ENCODE measurements around the gene EN2. TPM values are rescaled to one million over a fixed set of nuclear protein-coding genes. Genes with fewer than 3 reads are reported as not detected.

EN2 gene
- total and polyA plus RNA-seq, 5 donors from 2014 or later = not detected

DNA sequence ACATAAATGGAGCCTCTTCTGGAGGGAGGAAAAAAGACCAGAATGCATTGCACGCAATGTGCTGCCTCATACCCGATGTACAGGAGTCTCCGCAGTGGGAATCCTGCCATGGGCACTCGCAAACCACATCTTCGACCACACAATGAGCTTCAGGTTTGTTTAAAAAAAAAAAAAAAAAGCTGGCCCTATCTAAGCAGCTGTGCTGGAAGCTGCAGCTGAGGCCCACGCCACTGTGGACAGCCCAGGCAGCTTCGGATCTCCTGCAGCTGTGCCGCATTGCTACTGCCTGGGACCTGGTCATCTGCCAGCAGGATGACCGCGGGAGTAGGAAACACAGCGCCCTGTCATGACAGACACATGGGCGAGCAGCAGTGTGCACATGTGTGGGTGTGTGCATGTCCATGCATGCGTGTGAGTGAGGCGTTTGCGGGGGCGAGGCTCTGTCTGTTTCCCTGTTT is 26.0 kb downstream of the EN2 start:
- Mint-ChIP-seq H3K4me3 (no peak overlapping the region), H3K9me3 (peaks cover 0 to 7% (median 0%) of the 10 kb centered on the region in 7 donors), H3K36me3 (no peaks in the 10 kb centered on the region), H3K27ac (no peak overlapping the region), H3K4me1 (peaks cover 0 to 3% (median 2%) of the 10 kb centered on the region in 4 donors), H3K27me3 (peaks cover 15% of the 10 kb centered on the region)
- no peaks in the 10 kb centered on the region for H3K36me3 ChIP-seq (ENCODE audit: control insufficient read depth, insufficient read depth, low read length)
- peaks cover 2% of the 10 kb centered on the region for H3K27me3 ChIP-seq (ENCODE audit: control insufficient read depth, insufficient read depth, low read length)
- peak overlapping the region; percentile 41 for H3K27ac ChIP-seq (ENCODE audit: insufficient read depth, low read length, poor library complexity, severe bottlenecking)
- H3K4me1 ChIP-seq (ENCODE audit: control insufficient read depth, insufficient read depth, low read length, poor library complexity, severe bottlenecking) = no peaks in the 10 kb centered on the region
- ATAC-seq (ENCODE audit: low read depth in 2 of 2) = no peak
- H3K4me3 ChIP-seq (ENCODE audit: low read depth, low read length) = no peak overlapping the region
- no peaks in the 10 kb centered on the region for H3K9me3 ChIP-seq (ENCODE audit: control insufficient read depth in 2 of 2, low read length in 2 of 2)
- DNase-seq = no peak

DNA sequence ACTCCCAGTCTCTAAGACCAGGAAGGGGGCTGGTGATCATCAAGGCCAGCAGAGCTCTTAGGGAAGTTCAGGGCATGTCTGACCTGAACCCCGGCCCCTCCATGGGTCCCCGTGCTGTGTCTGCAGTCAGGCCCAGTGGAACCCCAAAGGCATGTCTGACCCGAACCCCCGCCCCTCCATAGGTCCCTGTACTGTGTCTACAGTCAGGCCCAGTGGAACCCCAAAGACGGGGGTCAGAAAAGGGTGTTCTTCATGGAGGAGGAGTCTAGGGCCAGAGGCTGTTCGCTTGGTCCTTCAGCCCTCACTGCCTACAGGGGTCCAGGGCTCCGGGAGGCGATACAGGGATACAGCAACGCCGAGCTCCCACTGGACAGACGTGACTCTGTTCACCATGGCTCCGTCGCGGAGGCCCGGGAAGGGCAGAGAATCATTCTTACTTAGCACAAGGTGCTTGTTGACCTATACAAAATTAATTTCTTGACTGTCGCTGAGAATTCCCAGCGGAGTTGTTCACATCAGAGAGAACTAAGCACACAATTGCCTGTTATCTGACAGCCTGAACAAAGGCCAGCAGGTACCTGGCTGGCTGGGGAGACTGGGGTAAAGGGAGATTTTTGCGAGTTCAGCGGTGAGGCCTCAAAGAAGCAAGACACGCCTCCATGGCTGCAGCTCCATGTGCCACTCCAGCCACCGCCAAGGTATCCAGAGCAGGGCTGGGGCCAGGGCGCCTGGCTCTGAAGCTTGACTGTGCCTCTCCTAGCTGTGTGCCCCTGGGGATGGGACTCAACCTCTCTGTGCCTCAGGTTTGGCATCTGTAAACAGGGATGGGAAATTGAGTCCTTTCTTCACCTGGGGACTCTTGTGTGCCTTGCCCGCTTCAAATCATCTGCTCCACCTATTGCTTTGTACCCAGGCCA is 26.8 kb downstream of the EN2 start:
- H3K4me3 Mint-ChIP-seq = peak overlapping the region in 1 of 4 donors; percentile 21
- DNase-seq = no peak
- Histone ChIP-seq H3K36me3 (ENCODE audit: control insufficient read depth, insufficient read depth, low read length) (no peaks in the 10 kb centered on the region), H3K27ac (ENCODE audit: insufficient read depth, low read length, poor library complexity, severe bottlenecking) (no peak overlapping the region), H3K9me3 (ENCODE audit: control insufficient read depth in 2 of 2, low read length in 2 of 2) (no peaks in the 10 kb centered on the region), H3K4me3 (ENCODE audit: low read depth, low read length) (no peak overlapping the region), H3K27me3 (ENCODE audit: control insufficient read depth, insufficient read depth, low read length) (peaks cover 2% of the 10 kb centered on the region), H3K4me1 (ENCODE audit: control insufficient read depth, insufficient read depth, low read length, poor library complexity, severe bottlenecking) (no peaks in the 10 kb centered on the region)
- H3K27me3 Mint-ChIP-seq = peaks cover 14% of the 10 kb centered on the region
- H3K9me3 Mint-ChIP-seq = peaks cover 0 to 7% (median 0%) of the 10 kb centered on the region in 7 donors
- H3K4me1 Mint-ChIP-seq = peaks cover 0 to 5% (median 4%) of the 10 kb centered on the region in 4 donors
- no peak for ATAC-seq (ENCODE audit: low read depth in 2 of 2)
- no peak overlapping the region for H3K27ac Mint-ChIP-seq
- H3K36me3 Mint-ChIP-seq = no peaks in the 10 kb centered on the region

DNA sequence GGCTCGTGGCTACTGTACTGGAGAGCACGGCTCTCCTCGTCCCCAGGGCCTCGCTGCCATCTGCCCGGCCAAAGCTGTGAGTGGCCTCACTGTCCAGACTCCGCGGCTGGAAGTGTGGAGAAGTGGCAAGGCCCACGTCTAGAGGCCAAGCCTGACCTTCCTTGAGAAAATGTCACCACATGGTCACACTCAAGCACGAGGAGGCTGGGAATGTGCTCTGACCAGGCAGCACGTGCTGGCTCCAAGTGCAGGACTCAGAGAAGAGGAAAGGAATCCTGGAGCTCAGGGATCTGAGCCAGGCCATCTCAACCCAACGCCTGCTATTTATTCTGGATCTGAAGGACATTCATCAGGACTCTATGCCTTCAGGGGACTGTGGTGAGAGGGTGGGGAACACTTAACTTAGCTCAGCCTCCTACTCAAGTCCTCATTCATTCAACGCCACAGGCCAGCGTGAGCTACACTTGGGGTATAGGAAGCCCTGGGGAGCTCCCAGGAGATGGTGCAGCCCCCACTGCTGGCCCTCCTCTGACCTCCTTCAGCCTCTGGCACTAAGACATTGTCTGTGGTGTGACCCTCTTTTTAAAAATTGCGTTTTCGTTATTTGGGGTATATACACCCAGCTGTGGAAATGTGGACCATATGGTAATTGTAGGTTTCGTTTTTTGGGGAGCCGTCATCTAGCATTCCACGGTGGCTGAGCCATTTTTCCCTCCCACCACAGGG is 29.0 kb downstream of the EN2 start:
- Mint-ChIP-seq H3K9me3 (peaks cover 0 to 5% (median 0%) of the 10 kb centered on the region in 7 donors), H3K4me1 (peaks cover 5 to 18% (median 12%) of the 10 kb centered on the region in 4 donors), H3K4me3 (no peak overlapping the region), H3K27me3 (peaks cover 19% of the 10 kb centered on the region), H3K36me3 (peaks cover 3% of the 10 kb centered on the region), H3K27ac (no peak overlapping the region)
- Histone ChIP-seq H3K4me3 (ENCODE audit: low read depth, low read length) (no peak overlapping the region), H3K27ac (ENCODE audit: insufficient read depth, low read length, poor library complexity, severe bottlenecking) (no peak overlapping the region), H3K36me3 (ENCODE audit: control insufficient read depth, insufficient read depth, low read length) (no peaks in the 10 kb centered on the region), H3K9me3 (ENCODE audit: control insufficient read depth in 2 of 2, low read length in 2 of 2) (no peaks in the 10 kb centered on the region), H3K27me3 (ENCODE audit: control insufficient read depth, insufficient read depth, low read length) (peaks cover 2% of the 10 kb centered on the region), H3K4me1 (ENCODE audit: control insufficient read depth, insufficient read depth, low read length, poor library complexity, severe bottlenecking) (peaks cover 18% of the 10 kb centered on the region)
- no peak for ATAC-seq (ENCODE audit: low read depth in 2 of 2)
- no peak for DNase-seq

DNA sequence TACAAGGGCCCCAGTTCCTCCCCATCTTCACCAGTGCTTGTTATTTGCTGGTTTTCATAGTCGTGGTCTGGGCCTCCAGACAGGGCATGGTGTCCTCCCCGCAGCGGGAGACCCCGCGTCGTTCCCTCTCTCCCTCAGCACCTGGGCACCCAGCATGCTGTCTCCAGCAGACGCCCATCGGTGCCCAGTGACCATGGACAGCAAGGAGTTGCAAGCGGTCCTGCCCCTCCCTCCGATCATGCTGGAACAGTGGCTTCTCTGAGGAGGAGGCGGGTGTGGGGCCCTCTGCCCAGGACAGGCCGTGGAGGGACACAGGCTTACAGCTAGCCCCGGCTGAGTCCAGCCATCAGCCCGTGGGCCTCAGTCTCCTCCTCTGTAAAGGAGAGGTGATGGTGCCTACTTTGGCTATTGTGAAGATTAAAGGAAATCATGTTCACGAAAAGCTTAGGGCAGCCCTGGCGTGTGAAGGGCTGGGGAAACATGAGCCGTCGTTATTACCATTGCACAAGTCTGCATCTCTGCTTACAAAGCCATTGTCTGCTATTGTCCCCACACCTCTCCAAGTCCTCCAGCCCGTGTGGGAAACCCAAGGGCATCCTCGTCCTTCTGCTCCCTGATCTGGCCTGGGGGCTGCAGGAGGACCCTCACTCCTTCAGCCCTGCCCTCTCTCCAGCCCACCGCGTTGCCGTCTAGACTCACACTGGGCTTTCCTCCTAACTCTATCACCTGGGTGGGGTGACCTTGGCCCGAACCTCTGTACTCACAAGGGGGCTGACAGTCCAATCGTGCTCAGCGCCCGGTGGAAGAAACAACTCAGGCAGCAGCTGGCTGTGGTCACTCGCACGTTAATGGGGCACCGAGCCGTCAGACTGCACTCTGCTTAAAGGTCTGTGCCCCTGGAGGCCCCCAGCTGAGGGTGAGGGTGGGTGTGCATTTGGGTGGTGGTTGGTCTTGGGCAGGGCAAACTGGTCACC is 29.9 kb downstream of the EN2 start:
- peaks cover 26% of the 10 kb centered on the region for H3K27me3 Mint-ChIP-seq
- no peaks in the 10 kb centered on the region for H3K9me3 ChIP-seq (ENCODE audit: control insufficient read depth in 2 of 2, low read length in 2 of 2)

DNA sequence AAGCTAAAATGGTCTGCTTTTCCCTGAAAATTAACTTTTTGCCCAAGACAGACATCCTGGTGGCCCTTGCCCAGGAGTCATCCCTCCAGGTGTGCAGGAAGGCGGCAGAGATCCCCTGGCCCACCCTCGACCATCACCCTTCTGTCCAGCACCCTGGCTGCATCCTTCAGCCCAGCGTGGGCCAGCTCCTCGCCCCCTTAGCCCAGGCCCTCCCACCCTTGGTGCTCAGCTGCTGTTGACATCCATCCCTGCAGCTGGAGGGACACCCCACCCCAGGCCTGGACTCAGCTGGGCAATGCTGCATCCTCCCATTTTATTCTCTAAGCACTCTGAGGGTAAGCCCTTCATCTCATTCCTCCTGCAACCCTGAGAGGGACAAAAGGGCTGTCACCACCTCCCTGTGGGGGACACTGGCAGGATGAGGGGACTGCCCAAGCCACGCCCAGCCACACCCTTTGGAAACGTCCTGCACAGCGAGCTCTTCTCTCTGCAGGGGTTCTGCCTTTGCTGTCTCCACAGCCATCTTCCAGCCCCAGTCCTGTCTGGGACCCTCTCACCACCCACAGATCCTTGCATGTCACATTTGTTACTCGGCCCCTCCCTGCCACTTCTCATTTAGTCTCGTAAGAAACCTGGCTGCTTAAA is 30.7 kb downstream of the EN2 start:
- peaks cover 3% of the 10 kb centered on the region for H3K36me3 Mint-ChIP-seq

More for the DNA sequence above, 29.9 kb downstream of the EN2 start:
- Mint-ChIP-seq H3K9me3 (peaks cover 0 to 1% (median 0%) of the 10 kb centered on the region in 7 donors), H3K4me1 (peaks cover 5 to 21% (median 16%) of the 10 kb centered on the region in 4 donors), H3K36me3 (peaks cover 3% of the 10 kb centered on the region), H3K4me3 (no peak overlapping the region), H3K27ac (no peak overlapping the region)
- Histone ChIP-seq H3K36me3 (ENCODE audit: control insufficient read depth, insufficient read depth, low read length) (no peaks in the 10 kb centered on the region), H3K4me1 (ENCODE audit: control insufficient read depth, insufficient read depth, low read length, poor library complexity, severe bottlenecking) (peaks cover 18% of the 10 kb centered on the region), H3K27ac (ENCODE audit: insufficient read depth, low read length, poor library complexity, severe bottlenecking) (no peak overlapping the region), H3K27me3 (ENCODE audit: control insufficient read depth, insufficient read depth, low read length) (peaks cover 2% of the 10 kb centered on the region), H3K4me3 (ENCODE audit: low read depth, low read length) (no peak overlapping the region)
- no peak for ATAC-seq (ENCODE audit: low read depth in 2 of 2)
- no peak for DNase-seq

DNA sequence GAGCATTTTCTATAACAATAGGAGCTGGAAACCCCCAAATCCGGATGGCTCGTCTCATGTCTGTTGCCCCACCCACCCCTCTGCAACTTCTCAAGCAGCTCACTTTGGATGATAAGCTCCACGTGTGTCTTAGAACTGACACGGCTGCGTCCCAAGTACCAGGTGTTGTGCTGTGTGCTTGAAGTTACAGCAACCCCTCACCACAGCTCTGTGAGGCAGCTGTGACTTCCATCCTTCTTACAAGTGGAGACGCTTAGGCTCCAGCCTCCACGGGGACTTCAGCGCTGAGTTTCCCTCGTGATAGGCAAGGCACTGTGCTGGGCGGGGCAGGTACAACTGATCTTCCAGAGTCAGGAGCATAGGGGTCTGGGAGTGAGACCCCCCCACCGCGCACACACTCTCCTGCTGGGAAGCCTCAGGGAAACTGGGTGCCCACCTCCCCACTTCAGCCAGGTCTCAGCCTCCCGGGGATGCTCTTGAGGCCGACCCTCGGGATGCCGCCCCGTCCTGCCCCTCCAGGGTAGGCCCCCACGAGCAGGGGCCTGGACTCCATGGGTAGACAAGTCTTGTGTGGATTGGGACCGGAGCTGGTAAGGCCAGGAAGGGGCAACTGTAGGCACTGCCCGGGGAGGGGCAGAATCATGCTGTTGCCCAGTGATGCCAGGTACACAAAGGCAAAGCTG is 31.4 kb downstream of the EN2 start:
- H3K4me1 ChIP-seq (ENCODE audit: control insufficient read depth, insufficient read depth, low read length, poor library complexity, severe bottlenecking) = peaks cover 18% of the 10 kb centered on the region
- Mint-ChIP-seq H3K9me3 (peaks cover 0 to 1% (median 0%) of the 10 kb centered on the region in 7 donors), H3K27ac (peak overlapping the region in 1 of 3 donors; percentile 75), H3K4me1 (peaks cover 5 to 21% (median 16%) of the 10 kb centered on the region in 4 donors), H3K27me3 (peaks cover 28% of the 10 kb centered on the region), H3K4me3 (peak overlapping the region in 3 of 4 donors; percentile 22 to 49 (median 46)), H3K36me3 (peaks cover 3% of the 10 kb centered on the region)
- no peak for DNase-seq
- no peak for ATAC-seq (ENCODE audit: low read depth in 2 of 2)
- H3K9me3 ChIP-seq (ENCODE audit: control insufficient read depth in 2 of 2, low read length in 2 of 2) = no peaks in the 10 kb centered on the region
- peaks cover 4% of the 10 kb centered on the region for H3K27me3 ChIP-seq (ENCODE audit: control insufficient read depth, insufficient read depth, low read length)
- no peaks in the 10 kb centered on the region for H3K36me3 ChIP-seq (ENCODE audit: control insufficient read depth, insufficient read depth, low read length)
- H3K27ac ChIP-seq (ENCODE audit: insufficient read depth, low read length, poor library complexity, severe bottlenecking) = no peak overlapping the region
- no peak overlapping the region for H3K4me3 ChIP-seq (ENCODE audit: low read depth, low read length)

More for the DNA sequence above, 30.7 kb downstream of the EN2 start:
- H3K9me3 Mint-ChIP-seq = peaks cover 0 to 1% (median 0%) of the 10 kb centered on the region in 7 donors
- Histone ChIP-seq H3K4me1 (ENCODE audit: control insufficient read depth, insufficient read depth, low read length, poor library complexity, severe bottlenecking) (peaks cover 18% of the 10 kb centered on the region), H3K27me3 (ENCODE audit: control insufficient read depth, insufficient read depth, low read length) (peaks cover 3% of the 10 kb centered on the region), H3K4me3 (ENCODE audit: low read depth, low read length) (no peak overlapping the region), H3K9me3 (ENCODE audit: control insufficient read depth in 2 of 2, low read length in 2 of 2) (no peaks in the 10 kb centered on the region), H3K36me3 (ENCODE audit: control insufficient read depth, insufficient read depth, low read length) (no peaks in the 10 kb centered on the region), H3K27ac (ENCODE audit: insufficient read depth, low read length, poor library complexity, severe bottlenecking) (no peak overlapping the region)
- DNase-seq (no peak), ATAC-seq (ENCODE audit: low read depth in 2 of 2) (no peak)
- peaks cover 5 to 21% (median 16%) of the 10 kb centered on the region in 4 donors for H3K4me1 Mint-ChIP-seq
- H3K4me3 Mint-ChIP-seq = peak overlapping the region in 1 of 4 donors; percentile 49
- H3K27me3 Mint-ChIP-seq = peaks cover 25% of the 10 kb centered on the region
- H3K27ac Mint-ChIP-seq = no peak overlapping the region
